GM23248 (cell line): ENCODE data around the gene BPIFB6. TPM values are rescaled to one million over a fixed set of nuclear protein-coding genes. Genes with fewer than 3 reads are reported as not detected.
"Not testable (repeated sequence)": the region's sequence is repeated elsewhere in the genome, so short reads cannot be mapped to it uniquely, and the experiment has no call there.

ENCODE experiments used
- DNase-seq: peaks from one replicate; pipeline ENCODE4 v3.0.0-alpha.2; 2015
- H2AFZ ChIP-seq: fragments of 200-600 bp; sonication (generic); 2 replicates; pipeline ENCODE4 v1.6.1; 2016; ENCODE audit warnings: antibody characterized with exemption
- H3F3A ChIP-seq: fragments of 200-600 bp; sonication (generic); 2 replicates; pipeline ENCODE4 v1.6.1; 2016; ENCODE audit warnings: mild to moderate bottlenecking, antibody characterized with exemption, mixed run types; ENCODE audit not compliant: insufficient read depth
- H3K27ac ChIP-seq: fragments of 200-600 bp; sonication (generic); 2 replicates; pipeline ENCODE4 v1.5.1; 2016; ENCODE audit warnings: mild to moderate bottlenecking
- H3K27me3 ChIP-seq: fragments of 200-600 bp; sonication (generic); replicated peaks from 2 replicates; pipeline ENCODE4 v1.6.1; 2016; ENCODE audit warnings: mild to moderate bottlenecking; ENCODE audit not compliant: insufficient read depth
- H3K36me3 ChIP-seq: fragments of 200-600 bp; sonication (generic); 2 replicates; pipeline ENCODE4 v1.6.1; 2016; ENCODE audit warnings: low read depth, mild to moderate bottlenecking
- H3K4me1 ChIP-seq: fragments of 200-600 bp; sonication (generic); 2 replicates; pipeline ENCODE4 v1.6.1; 2016; ENCODE audit warnings: mild to moderate bottlenecking; ENCODE audit not compliant: insufficient read depth
- H3K4me2 ChIP-seq: fragments of 200-600 bp; sonication (generic); one replicate; pipeline ENCODE4 v1.6.1; 2016; ENCODE audit warnings: mild to moderate bottlenecking; ENCODE audit not compliant: unreplicated experiment
- H3K4me3 ChIP-seq: fragments of 200-600 bp; sonication (generic); 2 replicates; pipeline ENCODE4 v1.5.1; 2016; ENCODE audit warnings: mild to moderate bottlenecking
- H3K79me2 ChIP-seq: fragments of 200-600 bp; sonication (generic); 2 replicates; pipeline ENCODE4 v1.6.1; 2016; ENCODE audit warnings: mild to moderate bottlenecking; ENCODE audit not compliant: insufficient read depth
- H3K9ac ChIP-seq: fragments of 200-600 bp; sonication (generic); 2 replicates; pipeline ENCODE4 v1.6.1; 2016; ENCODE audit warnings: mild to moderate bottlenecking
- H3K9me2 ChIP-seq: fragments of 200-600 bp; sonication (generic); 2 replicates; pipeline ENCODE4 v1.6.1; 2016; ENCODE audit warnings: mixed run types, mild to moderate bottlenecking, moderate library complexity; ENCODE audit not compliant: insufficient read depth
- H3K9me3 ChIP-seq: fragments of 200-600 bp; sonication (generic); one replicate; pipeline ENCODE4 v1.6.1; 2017; ENCODE audit warnings: low read depth
- H4K20me1 ChIP-seq: fragments of 200-600 bp; sonication (generic); 2 replicates; pipeline ENCODE4 v1.6.0; 2016; ENCODE audit not compliant: insufficient read depth
- EZH2 ChIP-seq: fragments of 200-600 bp; sonication (generic); IDR thresholded peaks from 2 replicates; pipeline ENCODE4 v1.6.1; 2018; ENCODE audit warnings: antibody characterized with exemption, mild to moderate bottlenecking; ENCODE audit not compliant: insufficient read depth, poor library complexity, severe bottlenecking
- EZH2phosphoT487 ChIP-seq: fragments of 200-600 bp; sonication (generic); IDR thresholded peaks from 2 replicates; pipeline ENCODE4 v1.6.1; 2018; ENCODE audit warnings: antibody characterized with exemption, moderate library complexity, mild to moderate bottlenecking, low read depth; ENCODE audit not compliant: insufficient read depth
- WGBS, 2 experiments: methylation state at CpG; one replicate each; pipeline ENCODE4 v1.1.6; 2015 to 2017; ENCODE audit warnings: low lambda C conversion rate in 2 of 2, low coverage in 1 of 2; ENCODE audit errors: missing lambda C conversion rate in 2 of 2; 5-methylcytosine and 5-hydroxymethylcytosine counted together
- in situ Hi-C: fragments of 300-500 bp; cut with MboI; formaldehyde crosslinking; loops from 2 replicates; pipeline ENCODE4 v1.15.0; 2020
- polyA plus RNA-seq: library from polyadenylated mRNA; unstranded; fragments of >200 nt; fragmentation: Nextera tagmentation; extraction: Ambion mirVana; gene quantifications from 2 replicates; pipeline ENCODE4 v1.2.1, GENCODE V29; 2016
- total RNA-seq: library from RNA; depleted of rRNA; stranded (reverse); fragments of >200 nt; shearing (Covaris generic); gene quantifications from 2 replicates; pipeline ENCODE4 v1.2.3, GENCODE V29; 2014

The BPIFB6 gene
- total and polyA plus RNA-seq, 2 experiments from 2014 or later, result not detected

DNA sequence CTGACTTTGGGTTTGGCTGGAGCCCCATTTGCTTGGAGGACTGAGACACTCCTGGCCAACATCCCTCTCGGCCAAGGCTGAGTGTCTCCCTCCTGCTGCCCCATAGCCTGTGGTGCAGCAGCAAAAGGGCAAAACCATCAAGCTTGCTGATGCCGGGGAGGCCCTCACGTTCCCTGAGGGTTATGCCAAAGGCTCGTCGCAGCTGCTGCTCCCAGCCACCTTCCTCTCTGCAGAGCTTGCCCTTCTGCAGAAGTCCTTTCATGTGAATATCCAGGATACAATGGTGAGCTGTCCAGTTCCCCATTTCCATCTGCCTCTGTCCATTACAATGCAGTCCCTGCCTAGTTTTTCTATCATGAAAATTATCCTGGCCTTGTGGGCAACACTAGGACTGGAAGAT is 6.0 kb downstream of the BPIFB6 start:
- Histone ChIP-seq H3K36me3 (no peaks in the 10 kb centered on the region), H4K20me1 (no peaks in the 10 kb centered on the region), H3K9me2 (no peaks in the 10 kb centered on the region), H3K9ac (no peak overlapping the region), H3K4me1 (no peaks in the 10 kb centered on the region), H3K27me3 (no peaks in the 10 kb centered on the region), H3K79me2 (no peaks in the 10 kb centered on the region), H3K4me2 (no peak overlapping the region), H2AFZ (no peak overlapping the region), H3K4me3 (no peak overlapping the region), H3K27ac (no peak overlapping the region), H3K9me3 (no peaks in the 10 kb centered on the region), H3F3A (no peaks in the 10 kb centered on the region)
- in situ Hi-C loops, result no loop called here
- 13 to 27% methylated on average over 5 of the region's 5 CpGs for WGBS, 2 experiments
- no peak for TF ChIP-seq EZH2phosphoT487
- TF ChIP-seq EZH2, result no peak
- no peak for DNase-seq

DNA sequence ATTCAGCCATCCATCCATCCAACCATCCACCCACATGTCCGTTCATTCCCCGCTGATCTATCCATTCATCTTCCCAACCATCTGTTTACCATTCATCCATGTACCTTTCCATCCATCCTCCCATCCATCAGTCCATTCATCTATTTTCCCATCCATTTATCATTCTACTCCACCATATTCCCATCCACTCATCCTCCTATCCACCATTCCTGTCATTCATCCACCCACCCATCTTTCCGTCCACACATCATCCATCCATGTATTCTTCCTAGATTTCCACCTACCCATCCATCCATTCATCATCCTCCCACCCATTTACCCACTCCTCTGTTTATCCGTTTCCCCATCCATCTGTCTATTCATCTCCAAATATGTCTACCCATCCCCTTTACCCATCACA is 6.8 kb downstream of the BPIFB6 start:
- no peak overlapping the region for H3K4me2 ChIP-seq
- H3K4me3 ChIP-seq, result no peak overlapping the region
- no peaks in the 10 kb centered on the region for H3F3A ChIP-seq
- H3K36me3 ChIP-seq, result no peaks in the 10 kb centered on the region
- no peaks in the 10 kb centered on the region for H3K9me3 ChIP-seq
- TF ChIP-seq EZH2 (no peak), EZH2phosphoT487 (no peak)
- H4K20me1 ChIP-seq, result no peaks in the 10 kb centered on the region
- H2AFZ ChIP-seq, result no peak overlapping the region
- no peaks in the 10 kb centered on the region for H3K27me3 ChIP-seq
- in situ Hi-C loops, result no loop called here
- no peak overlapping the region for H3K9ac ChIP-seq
- WGBS, 2 experiments, result 63% methylated on average over 4 of the region's 4 CpGs
- H3K4me1 ChIP-seq, result no peaks in the 10 kb centered on the region
- H3K9me2 ChIP-seq, result no peaks in the 10 kb centered on the region
- H3K27ac ChIP-seq, result no peak overlapping the region
- no peaks in the 10 kb centered on the region for H3K79me2 ChIP-seq
- no peak for DNase-seq

GRCh38 chr20:33042430-33042829 is 11.0 kb downstream of the BPIFB6 start:
- no peaks in the 10 kb centered on the region for H3K9me3 ChIP-seq
- H3K36me3 ChIP-seq, result no peaks in the 10 kb centered on the region
- H2AFZ ChIP-seq, result no peak overlapping the region
- H3K9ac ChIP-seq, result no peak overlapping the region
- no peaks in the 10 kb centered on the region for H4K20me1 ChIP-seq
- H3K9me2 ChIP-seq, result no peaks in the 10 kb centered on the region
- no peak overlapping the region for H3K4me3 ChIP-seq
- H3K79me2 ChIP-seq, result no peaks in the 10 kb centered on the region
- no peak for DNase-seq
- H3K4me1 ChIP-seq, result no peaks in the 10 kb centered on the region
- TF ChIP-seq EZH2phosphoT487 (no peak), EZH2 (no peak)
- no peaks in the 10 kb centered on the region for H3K27me3 ChIP-seq
- H3F3A ChIP-seq, result no peaks in the 10 kb centered on the region
- in situ Hi-C loops, result no loop called here
- H3K27ac ChIP-seq, result no peak overlapping the region
- 22 to 26% methylated on average over 3 of the region's 3 CpGs for WGBS, 2 experiments
- H3K4me2 ChIP-seq, result no peak overlapping the region

- no peaks in the 10 kb centered on the region for H4K20me1 ChIP-seq
- no peak overlapping the region for H3K4me2 ChIP-seq
- H3K9me3 ChIP-seq, result no peaks in the 10 kb centered on the region
- H3K9ac ChIP-seq, result no peak overlapping the region
- no peaks in the 10 kb centered on the region for H3K79me2 ChIP-seq
- H3K4me3 ChIP-seq, result no peak overlapping the region
- DNase-seq, result no peak
- no peak overlapping the region for H3K27ac ChIP-seq
- in situ Hi-C loops, result no loop called here
- H3K4me1 ChIP-seq, result no peaks in the 10 kb centered on the region
- H2AFZ ChIP-seq, result no peak overlapping the region
- no peaks in the 10 kb centered on the region for H3K27me3 ChIP-seq
- 33 to 35% methylated on average over 2 of the region's 2 CpGs for WGBS, 2 experiments
- TF ChIP-seq EZH2, result no peak
- no peak for TF ChIP-seq EZH2phosphoT487
- no peaks in the 10 kb centered on the region for H3F3A ChIP-seq
- H3K36me3 ChIP-seq, result no peaks in the 10 kb centered on the region
- H3K9me2 ChIP-seq, result no peaks in the 10 kb centered on the region
Measured at GRCh38 chr20:33042983-33043730, 11.7 kb downstream of the BPIFB6 start.

GRCh38 chr20:33043731-33044181 is 12.3 kb downstream of the BPIFB6 start:
- Histone ChIP-seq H3K9me2 (no peaks in the 10 kb centered on the region), H3K27ac (no peak overlapping the region), H3K9ac (no peak overlapping the region), H3K9me3 (no peaks in the 10 kb centered on the region), H3K27me3 (no peaks in the 10 kb centered on the region), H3K4me2 (no peak overlapping the region), H4K20me1 (no peaks in the 10 kb centered on the region), H3K4me1 (no peaks in the 10 kb centered on the region), H2AFZ (no peak overlapping the region), H3K4me3 (no peak overlapping the region), H3K36me3 (no peaks in the 10 kb centered on the region), H3K79me2 (no peaks in the 10 kb centered on the region), H3F3A (no peaks in the 10 kb centered on the region)
- WGBS, 2 experiments, result 0% methylated on average over 1 of the region's 1 CpG
- TF ChIP-seq EZH2 (no peak), EZH2phosphoT487 (no peak)
- in situ Hi-C loops, result no loop called here
- no peak for DNase-seq

DNA sequence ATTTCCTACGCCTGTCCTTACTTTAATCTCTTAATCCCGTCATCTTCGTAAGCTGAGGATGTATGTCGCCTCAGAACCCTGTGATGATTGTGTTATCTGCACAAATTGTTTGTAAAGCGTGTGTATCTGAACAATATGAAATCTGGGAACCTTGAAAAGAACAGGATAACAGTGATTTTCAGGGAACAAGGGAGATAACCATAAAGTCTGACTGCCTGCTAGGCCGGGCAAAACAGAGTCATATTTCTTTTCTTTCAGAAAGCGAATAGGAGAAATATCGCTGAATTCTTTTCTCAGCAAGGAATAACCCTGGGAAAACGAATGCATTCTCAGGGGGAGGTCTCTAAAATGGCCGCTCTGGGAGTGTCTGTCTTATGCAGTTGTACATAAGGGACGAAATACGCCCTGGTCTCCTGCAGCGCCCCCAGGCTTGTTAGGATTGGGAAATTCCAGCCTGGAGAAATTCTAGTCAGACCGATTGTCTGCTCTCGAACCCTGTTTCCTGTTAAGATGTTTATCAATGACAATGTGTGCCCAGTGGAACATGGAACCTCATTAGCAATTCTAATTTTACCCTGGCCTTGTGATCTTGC is 13.8 kb downstream of the BPIFB6 start:
- H3K9ac ChIP-seq, H2AFZ ChIP-seq, H4K20me1 ChIP-seq, H3K27ac ChIP-seq, H3K9me2 ChIP-seq, DNase-seq, H3K9me3 ChIP-seq, H3K27me3 ChIP-seq, H3K4me2 ChIP-seq, H3K36me3 ChIP-seq, in situ Hi-C loops, H3K4me3 ChIP-seq, H3K79me2 ChIP-seq, H3K4me1 ChIP-seq, H3F3A ChIP-seq: not testable (repeated sequence)
- WGBS, 2 experiments, result 42 to 47% methylated on average over 15 of the region's 15 CpGs
